Neural cell (in vitro differentiated cells): ENCODE data around the gene DPP10.

Experiments
- CTCF ChIP-seq: fragments of 450-650 bp; IDR thresholded peaks from 2 replicates; pipeline ENCODE4 v1.5.1; 2014; ENCODE audit warnings: antibody characterized with exemption, mild to moderate bottlenecking, moderate library complexity; ENCODE audit not compliant: poor library complexity, severe bottlenecking
- EZH2 ChIP-seq: fragments of 200-600, 300-800 bp; shearing (Covaris generic), sonication (generic); IDR thresholded peaks from 2 replicates; pipeline ENCODE4 v1.6.1; 2014; ENCODE audit warnings: antibody characterized with exemption, low read length, borderline replicate concordance, mild to moderate bottlenecking; ENCODE audit not compliant: insufficient read depth, poor library complexity, severe bottlenecking
- MXI1 ChIP-seq: fragments of 450-650 bp; conservative IDR thresholded peaks from 2 replicates; pipeline ENCODE4 v1.6.1; 2014; ENCODE audit warnings: antibody characterized with exemption, mild to moderate bottlenecking; ENCODE audit not compliant: poor library complexity, severe bottlenecking

GRCh38 chr2:115541814-115542213, 1099.4 kb downstream of the DPP10 start:
- TF ChIP-seq EZH2 (no peak), CTCF (no peak), MXI1 (no peak)
